ENCODE measurements around the gene CD300E. TPM values are rescaled to one million over a fixed set of nuclear protein-coding genes. Genes with fewer than 3 reads are reported as not detected.
A peak's percentile ranks its signal among the peaks of the same experiment; 100 is the strongest.
"Not testable (repeated sequence)": the region's sequence is repeated elsewhere in the genome, so short reads cannot be mapped to it uniquely, and the experiment has no call there.

CD300E gene
- total RNA-seq, 1 donor from 2014 or later = 7.3 TPM

DNA sequence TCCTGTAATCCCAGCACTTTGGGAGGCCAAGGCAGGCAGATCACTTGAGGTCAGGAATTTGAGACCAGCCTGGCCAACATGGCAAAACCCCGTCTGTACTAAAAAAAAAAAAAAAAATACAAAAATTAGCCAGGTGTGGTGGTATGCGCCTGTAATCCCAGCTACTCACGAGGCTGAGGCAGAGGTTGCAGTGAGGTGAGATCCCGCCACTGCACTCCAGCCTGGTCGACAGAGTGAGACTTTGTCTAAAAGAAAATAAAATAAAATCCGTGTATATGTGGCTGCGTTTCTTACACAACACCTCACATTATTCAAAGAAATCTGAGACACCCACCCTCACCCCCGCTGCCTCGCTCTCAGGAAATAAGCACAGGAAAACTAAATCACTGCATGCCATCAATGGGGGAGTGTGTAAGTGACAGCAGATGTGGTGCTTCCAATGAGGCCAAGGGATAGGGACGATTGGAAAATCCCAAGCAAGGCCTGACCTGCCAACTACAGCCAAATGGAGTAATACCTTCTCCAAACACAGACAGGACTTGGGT lies 13.1 kb upstream of the CD300E start:
- peak; percentile 5 for DNase-seq (ENCODE audit: low spot score)

DNA sequence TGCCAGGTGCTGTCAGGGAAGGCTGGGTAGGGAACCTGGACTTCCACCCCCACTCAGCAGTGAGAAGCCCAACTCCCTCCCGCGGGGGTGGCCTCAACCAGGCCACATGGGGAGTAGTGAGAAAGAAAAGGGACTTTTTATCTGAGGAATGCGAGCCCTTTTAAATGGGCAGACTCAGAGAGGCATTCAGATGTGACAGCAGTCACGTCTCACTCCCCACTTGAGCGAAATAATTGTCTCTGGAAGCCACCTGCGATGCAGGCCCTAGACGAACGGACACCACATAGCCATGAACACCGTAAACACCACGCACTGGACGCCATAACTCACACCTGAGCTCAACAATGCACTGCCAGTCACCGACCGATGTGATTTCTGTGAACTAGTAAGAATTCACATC lies 11.9 kb upstream of the CD300E start:
- DNase-seq (ENCODE audit: low spot score) = no peak

DNA sequence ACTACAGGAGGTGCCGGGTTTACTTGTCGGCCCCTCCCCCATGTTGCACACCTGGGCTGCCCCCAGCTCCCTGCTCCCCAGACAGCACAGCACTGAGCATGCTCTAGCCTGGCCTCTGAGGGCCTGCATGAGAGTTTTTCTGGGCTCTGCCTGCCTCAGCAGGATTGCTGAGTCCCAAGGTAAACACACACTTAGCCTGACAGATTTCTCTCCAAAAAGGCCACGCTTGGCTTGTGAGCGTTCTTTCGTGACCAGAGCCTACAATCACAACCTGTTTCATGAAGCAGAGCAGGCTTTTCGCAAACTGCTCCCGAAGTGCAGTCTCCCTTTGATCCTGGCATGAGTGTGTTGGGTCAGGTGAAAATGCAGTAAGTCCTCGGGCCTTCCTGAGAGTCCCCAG lies 9.8 kb upstream of the CD300E start:
- DNase-seq (ENCODE audit: low spot score) = no peak

DNA sequence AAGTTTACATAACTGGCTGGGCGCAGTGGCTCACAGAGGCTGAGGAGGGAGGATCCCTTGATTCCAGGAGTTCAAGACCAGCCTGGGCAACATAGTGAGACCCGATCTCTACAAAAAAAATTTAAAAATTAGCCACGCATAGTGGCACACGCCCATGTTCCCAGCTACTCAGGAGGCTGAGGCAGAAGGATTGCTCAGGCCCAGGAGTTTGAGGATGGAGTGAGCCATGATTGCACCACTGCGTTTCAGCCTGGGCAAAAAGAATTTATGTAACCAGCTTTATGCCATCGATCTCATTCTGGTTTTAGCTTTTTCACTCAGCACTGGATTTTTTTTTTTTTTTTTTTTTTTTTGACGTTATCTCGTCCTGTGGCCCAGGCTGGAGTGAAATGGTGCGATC lies 9.1 kb upstream of the CD300E start:
- no peak for DNase-seq (ENCODE audit: low spot score)

DNA sequence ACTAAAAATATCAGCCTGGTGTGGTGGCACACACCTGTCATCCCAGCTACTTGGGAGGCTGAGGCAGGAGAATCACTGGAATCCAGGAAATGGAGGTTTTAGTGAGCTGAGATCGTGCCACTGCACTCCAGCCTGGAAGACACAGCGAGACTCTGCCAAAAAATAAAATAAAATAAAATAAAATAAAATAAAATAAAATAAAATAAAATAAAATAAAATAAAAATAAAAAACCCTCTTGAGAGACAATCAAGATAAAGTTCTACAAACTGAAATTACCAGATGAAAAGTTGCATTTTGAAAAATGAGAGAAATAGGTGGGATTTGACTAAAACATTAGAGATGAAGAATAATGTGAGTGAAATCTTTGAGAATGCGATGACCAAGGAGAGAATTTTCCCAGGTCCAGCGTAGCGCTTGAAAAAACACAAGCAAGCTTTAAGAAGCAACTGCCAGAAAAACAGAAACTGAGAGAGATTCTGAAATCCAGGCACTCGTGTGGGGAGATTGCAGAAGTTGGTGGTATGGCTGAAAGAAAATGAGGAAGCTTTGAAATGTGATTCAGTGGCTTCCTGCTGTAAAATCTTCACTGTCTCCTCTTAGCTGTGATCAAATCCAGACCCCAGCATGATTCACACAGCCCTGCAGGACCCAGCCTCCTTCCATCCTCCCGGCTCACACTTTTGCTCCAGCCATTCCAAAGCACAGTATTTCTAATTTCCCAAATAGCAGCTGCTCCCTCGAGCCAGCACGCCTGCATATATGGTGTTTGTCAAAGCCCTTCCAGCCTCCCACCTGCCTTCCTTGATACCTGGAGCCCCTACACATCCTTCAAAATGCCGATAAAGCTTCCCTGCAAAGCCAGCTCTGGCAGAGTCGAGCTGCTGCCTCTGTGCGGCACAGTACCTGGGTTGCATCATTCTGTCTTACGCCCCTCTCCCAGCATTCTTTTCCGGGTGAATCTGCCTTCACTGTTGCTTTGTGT lies 8.2 kb upstream of the CD300E start:
- no peak for DNase-seq (ENCODE audit: low spot score)

DNA sequence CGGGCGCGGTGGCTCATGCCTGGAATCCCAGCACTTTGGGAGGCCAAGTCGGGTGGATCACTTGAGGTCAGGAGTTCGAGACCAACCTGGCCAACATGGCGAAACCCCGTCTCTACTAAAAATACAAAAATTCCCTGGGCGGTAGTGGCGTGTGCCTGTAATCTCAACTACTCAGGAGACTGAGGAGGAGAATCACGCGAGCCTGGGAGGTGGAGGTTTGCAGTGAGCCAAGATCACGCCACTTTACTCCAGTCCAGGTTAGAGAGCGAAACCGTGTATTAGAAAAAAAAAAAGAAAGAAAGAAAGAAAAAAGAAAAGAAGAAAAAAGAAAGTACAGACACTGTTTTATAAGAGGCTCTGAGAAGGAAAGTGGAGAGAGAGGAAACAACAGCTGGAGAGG lies 6.7 kb upstream of the CD300E start:
- DNase-seq (ENCODE audit: low spot score) = not testable (repeated sequence)

DNA sequence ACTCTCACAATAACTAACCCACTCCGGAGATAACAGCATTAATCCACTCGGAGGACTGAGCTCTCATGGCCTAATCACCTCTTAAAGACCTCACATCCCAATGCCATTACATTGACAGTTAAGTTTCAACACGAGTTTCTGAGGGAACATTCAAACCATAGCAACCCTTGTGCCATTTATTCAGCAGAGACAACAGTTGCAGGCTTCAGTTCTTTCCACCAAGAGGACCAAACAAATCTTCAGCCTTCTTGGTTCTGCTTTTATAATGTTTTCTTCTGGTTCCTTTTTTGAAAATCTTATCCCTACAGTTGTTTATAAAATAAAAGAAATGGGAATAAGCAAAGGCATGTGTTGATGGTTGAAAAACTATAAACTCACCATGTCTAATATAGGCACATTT lies 2.1 kb upstream of the CD300E start:
- no peak for DNase-seq (ENCODE audit: low spot score)

DNA sequence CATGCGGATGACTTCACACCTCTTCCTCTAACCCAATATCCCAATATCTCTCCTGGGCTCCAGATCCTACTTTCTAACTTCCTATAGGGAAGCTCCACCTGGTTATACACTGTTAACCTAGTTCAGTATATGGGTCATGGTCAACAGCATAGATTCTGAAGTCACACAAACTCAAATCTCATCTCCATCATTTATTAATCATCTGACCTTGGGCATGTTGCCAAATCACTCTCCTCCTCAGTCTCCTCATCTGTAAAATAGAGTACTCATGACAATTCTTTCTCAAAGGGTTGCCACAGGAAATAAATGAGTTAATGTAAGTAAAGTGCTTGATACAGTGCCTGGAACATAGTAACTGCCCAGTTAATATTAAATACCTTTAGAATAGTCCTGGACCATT lies 593 bp upstream of the CD300E start:
- no peak for DNase-seq (ENCODE audit: low spot score)

DNA sequence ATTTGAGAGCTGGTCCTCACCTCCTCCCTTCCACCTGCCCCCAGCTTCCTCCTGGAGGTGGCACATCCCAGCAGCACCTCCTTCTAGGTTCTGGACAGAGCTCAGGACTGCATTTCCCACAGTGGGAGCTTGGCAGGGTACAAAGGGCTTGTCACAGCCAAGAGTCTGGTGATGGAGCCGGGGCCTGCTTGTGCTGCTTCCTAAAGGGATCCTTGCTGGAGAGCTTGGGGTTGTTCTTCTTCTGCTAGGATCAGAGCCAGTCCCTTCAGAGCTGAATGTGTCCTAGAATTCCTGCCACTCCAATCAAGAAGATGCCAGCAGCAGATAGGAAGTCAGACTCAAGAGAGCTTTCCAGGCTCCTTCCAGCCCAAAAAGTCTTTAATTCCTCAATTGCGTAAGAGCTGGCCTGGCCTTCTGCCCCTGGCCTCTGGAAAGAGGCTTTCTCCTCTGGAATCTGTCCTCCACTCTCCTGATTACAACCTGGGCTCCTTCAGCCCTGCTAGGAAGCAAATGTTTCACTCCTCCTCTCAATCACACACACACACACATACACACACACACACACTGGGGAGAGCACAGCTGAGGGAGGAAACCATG lies 4.4 kb downstream of the CD300E start:
- DNase-seq (ENCODE audit: low spot score) = no peak

DNA sequence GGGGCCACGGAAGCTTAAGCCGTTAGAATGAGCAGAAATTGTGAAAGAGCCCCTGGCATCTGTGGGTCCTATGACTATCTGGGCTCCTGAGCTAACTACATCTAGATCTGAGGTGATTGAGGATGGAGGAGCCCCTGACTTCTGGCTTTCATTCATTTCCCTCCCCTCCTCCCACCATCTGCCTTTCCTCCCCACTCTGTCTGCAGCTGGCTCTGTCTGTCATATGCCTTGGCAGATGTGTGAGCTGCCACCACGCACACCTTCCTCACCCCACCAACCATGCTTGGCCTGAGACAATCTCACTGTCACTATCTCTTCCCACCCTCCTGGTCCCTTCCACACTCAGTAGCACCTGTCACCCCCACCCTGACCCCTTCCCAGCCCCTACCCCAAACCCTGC lies 5.1 kb downstream of the CD300E start:
- no peak for DNase-seq (ENCODE audit: low spot score)

DNA sequence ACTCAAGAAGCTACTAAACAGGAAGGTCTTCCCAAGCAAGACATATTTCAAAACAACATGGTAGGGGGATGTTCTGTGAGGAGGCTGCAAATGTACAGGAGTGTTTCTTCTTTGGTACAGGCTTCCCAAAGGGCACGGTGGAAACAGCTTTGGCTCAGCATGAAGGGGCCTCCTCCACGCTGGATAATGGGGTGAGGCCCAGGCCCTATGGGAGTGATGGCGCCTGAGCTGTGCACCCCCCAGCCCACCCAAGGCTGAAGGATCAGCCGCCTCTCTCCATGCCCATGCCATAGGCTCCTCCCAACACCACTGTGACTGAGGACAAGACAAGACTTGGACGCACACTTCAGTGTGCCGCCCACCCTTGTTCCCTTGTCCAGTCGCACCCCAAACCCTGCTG lies 6.8 kb downstream of the CD300E start:
- DNase-seq (ENCODE audit: low spot score) = no peak

DNA sequence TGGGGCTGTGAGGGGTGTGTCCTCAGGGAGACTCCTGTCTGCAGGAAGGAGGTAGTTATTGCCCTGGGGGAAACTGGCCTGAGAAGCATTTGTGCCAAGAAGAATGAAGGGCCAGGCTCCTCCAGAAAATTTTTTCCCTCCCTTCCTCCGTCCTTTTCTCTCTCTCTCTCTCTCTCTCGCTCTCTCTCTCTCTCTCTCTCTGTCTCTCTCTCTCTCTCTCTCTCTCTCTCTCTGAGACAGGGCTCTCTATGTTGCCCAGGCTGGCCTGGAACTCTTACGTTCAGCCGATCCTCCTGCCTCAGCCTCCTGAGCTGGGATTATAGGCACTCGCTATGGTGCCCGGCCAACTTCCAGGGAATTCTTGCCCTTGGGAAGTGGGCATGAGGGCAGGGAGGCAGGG lies 11.5 kb downstream of the CD300E start:
- DNase-seq (ENCODE audit: low spot score) = no peak

DNA sequence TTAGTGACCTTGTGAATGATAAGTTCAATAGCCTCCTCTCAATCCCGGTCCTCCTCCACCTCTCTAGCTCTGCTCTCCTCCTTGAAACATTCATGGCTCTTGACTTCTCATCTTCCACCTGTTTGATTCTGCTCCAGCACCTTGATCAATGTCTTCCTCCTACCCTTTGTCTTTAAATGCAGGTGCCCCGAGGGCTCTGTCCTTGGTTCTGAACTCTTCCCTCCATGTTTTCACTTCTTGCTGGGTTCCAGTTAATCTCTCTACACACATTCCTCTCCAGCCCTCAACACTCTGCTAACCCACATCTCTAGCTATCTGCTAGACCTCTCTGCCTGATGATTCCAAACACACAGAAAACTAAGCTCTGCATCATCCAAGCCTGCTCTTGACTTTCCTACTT lies 13.4 kb downstream of the CD300E start:
- DNase-seq (ENCODE audit: low spot score) = no peak

DNA sequence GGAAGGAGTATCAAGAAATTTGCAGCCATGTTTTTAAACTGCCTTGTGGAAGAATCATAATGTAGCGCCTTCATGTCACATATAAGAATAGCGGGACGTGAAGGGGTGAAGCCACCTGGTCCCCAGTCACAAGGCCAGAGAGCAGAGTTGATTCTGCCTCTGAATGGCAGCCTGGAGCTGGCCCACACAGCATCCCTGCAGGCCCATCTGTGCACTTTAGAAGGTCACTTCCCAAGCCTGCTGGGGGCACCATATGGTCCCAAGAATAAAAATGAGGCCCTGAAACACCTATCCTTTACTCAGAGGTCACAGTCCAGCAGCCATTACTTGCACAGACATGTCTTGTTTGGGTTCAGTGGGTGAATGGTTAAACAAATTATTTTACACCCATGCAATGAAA lies 15.0 kb downstream of the CD300E start:
- no peak for DNase-seq (ENCODE audit: low spot score)

DNA sequence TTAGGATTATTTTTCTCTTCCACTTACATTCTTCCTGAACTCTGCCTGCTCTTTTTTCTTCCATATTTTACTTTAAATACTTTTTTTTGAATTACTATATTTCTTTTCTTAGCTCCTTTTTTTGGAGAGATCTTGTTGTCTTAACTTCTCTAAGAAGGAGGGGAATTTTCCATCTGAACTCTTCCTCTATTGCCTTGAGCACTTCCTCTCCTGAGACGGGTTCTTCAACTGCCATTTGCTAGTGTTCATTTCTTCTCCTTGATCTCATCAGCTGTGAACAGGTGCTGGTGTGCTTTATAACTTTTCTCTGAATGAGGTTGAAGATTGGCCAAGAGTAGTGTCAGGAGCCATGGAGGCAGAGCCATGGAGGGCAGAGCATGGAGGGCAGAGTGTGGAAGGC lies 16.3 kb downstream of the CD300E start:
- DNase-seq (ENCODE audit: low spot score) = no peak

DNA sequence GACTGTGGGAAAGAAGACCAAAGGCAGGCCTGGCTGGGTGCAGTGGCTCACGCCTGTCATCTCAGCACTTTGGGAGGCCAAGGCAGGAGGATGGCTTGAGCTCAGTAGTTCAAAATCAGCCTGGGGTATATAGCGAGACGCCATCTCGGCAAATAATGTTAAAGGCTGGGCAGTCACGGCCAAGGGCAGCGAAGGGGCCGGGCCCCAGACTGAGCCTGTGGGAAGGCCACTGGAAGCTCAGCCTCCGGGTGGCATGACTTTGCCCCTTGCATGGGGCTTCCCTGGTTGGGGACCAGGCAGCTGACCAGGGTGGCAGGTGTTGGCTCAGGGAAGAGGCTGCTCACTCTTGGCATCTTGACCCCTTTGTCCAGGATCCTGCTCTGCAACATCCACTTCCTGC lies 17.5 kb downstream of the CD300E start:
- DNase-seq (ENCODE audit: low spot score) = no peak

DNA sequence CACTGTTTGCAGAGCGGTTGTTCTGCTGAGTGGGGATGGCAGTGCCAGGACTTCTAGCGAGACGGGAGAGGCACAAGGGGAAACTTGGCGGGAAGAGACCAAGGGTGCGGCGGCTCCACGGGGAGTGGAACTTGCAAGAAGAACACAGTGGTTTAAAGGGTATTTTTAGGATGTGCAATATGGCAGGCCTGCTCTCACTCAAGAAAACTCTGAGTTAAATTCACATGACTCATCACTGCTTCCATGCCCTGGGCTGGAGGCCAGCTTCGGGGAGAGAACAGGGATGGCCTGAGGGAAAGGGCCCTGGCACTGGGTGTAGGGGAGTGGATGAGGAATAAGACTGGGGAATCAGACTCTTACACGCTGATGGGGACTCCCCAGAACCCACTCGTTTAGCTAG lies 18.2 kb downstream of the CD300E start:
- no peak for DNase-seq (ENCODE audit: low spot score)

DNA sequence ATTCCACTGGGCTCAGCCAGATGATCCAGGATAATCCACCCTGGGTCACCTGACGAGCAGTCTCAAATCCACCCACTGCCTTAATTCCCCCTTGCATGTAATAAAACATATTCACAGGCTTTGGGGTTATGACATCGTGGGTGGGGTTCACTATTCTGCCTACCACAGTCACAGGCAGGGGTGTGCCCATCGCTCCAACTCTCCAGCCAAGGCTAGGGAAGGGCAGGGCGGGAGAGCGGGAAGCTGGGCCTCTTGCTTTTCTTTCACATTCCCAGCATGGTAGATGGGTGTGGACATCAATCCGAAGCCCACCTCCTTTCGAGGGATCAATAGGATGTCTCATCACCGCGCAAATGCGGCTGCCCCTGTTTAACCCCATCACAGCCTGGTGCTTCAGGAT lies 18.8 kb downstream of the CD300E start:
- DNase-seq (ENCODE audit: low spot score) = no peak

DNA sequence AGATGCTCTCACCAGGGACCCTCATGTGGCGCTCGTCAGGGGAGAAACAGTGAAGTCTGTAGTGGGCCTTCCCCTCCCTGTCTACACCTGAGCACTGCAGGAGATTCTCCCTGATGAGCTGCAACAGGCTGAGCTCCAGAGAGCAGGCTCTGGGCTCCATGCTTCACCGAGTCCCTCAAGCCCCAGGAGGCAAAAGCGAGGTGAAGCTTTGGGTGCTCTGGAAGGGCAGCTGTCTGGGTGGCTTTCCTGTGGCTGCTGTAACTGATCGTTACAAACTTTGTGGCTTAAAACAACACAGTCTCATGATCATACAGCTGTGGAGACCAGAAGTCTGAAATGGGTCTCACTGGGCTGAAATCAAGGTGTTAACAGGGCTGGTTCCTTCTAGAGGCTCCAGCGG lies 19.3 kb downstream of the CD300E start:
- DNase-seq (ENCODE audit: low spot score) = no peak

DNA sequence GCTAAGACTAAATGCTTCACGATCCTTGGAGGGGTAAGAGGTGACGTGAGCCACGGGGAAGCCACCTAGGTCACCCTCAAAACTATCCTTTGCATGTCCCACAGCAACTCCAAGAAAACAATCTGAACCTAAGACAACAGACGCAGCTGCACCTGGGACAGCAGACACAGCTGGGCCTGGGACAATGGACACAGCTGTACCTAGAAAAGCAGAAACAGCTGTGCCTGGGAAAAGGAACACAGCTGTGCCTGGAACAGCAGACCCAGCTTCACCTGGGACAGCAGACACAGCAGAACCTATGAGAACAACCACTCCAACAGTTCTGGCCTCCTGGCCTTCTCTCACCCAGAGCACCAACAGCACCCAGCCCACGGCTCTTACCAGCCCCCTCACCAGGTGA lies 19.8 kb downstream of the CD300E start:
- no peak for DNase-seq (ENCODE audit: low spot score)

DNA sequence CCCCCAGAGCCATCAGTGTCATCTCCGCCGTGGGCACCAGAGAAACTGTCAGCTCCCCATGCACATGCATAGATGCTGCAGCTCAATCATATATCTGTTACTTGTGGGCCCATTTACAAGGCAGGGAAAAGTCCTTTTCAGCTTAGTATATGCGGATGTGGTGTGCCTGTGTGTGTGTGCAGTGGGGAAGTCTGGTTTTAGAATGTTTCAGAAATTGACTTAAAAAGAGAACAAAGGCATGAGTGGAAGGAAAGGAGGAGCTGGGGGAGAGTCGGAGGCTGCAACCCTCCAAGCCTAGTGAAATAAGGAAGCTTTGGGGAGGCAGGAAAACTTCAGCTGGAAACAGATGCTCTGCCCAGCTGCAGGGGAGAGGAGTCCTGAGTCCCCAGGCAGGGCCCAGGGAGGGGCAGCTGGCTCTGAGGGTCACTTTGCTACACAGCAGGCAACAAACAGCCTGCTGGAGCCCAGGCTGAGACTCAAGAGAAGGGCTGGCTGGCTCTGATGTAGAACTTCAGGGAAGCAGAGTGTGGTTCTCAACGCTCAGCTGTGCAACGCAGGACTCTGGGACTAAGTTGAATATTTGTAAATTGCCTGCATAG lies 20.4 kb downstream of the CD300E start:
- DNase-seq (ENCODE audit: low spot score) = no peak

DNA sequence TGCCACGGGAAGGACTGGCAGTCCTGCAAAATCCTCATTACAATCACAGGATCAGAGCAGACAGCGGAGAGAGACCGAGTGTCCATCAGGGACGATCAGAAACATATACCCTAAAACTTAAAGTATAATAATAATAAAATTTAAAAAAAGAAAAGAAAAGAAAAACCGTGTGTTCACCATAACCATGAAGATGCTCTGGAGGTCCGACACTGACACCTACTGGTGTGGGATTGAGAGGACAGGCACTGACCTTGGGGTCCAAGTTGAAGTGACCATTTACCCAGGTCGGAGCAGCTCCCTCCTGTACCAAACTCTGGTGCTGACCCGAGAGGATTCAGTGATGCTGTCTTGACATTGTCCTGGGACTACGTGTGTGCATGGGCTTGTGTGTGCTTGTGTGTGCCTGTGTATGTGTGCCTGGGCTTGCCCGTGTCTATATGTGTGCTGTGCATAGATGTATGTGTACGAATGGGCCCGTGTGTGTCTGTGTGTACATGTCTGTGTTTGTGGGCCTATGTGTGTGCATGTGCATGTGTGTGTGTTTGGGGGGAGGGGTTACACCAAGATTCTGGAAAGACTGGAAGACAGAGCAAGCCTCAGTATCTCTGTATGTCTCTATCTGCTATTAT lies 21.5 kb downstream of the CD300E start:
- DNase-seq (ENCODE audit: low spot score) = no peak
